Large intestine (tissue), 3 donors: ENCODE results near the gene DPY19L1. TPM values are rescaled to one million over a fixed set of nuclear protein-coding genes. Genes with fewer than 3 reads are reported as not detected.
"Not testable (repeated sequence)": the region's sequence is repeated elsewhere in the genome, so short reads cannot be mapped to it uniquely, and the experiment has no call there.

Experiments
- DNase-seq, 2 donors: peaks; one replicate each; pipeline versions ENCODE4 v3.0.0 to v3.0.0-alpha.2; 2013
- H3K27ac ChIP-seq: one replicate; pipeline ENCODE4 v1.5.1; 2013; ENCODE audit warnings: low read length
- H3K27me3 ChIP-seq: 2 replicates; pipeline ENCODE4 v1.6.1; 2013; ENCODE audit warnings: low read length; ENCODE audit not compliant: control insufficient read depth, insufficient read depth
- H3K36me3 ChIP-seq: 2 replicates; pipeline ENCODE4 v1.6.1; 2013; ENCODE audit warnings: low read length; ENCODE audit not compliant: control insufficient read depth, insufficient read depth
- H3K4me1 ChIP-seq: one replicate; pipeline ENCODE4 v1.6.1; 2013; ENCODE audit warnings: low read length; ENCODE audit not compliant: control insufficient read depth, insufficient read depth
- H3K4me3 ChIP-seq: one replicate; pipeline ENCODE4 v1.5.1; 2013; ENCODE audit warnings: low read length
- H3K9me3 ChIP-seq: one replicate; pipeline ENCODE4 v1.6.1; 2013; ENCODE audit warnings: mild to moderate bottlenecking, low read depth, low read length, moderate library complexity; ENCODE audit not compliant: control insufficient read depth
- WGBS: methylation state at CpG from one replicate; pipeline ENCODE4 v1.1.5; 2013; ENCODE audit warnings: low lambda C conversion rate; ENCODE audit not compliant: insufficient coverage; 5-methylcytosine and 5-hydroxymethylcytosine counted together
- polyA plus RNA-seq: library from polyadenylated mRNA; unstranded; fragments of 120-200 nt; gene quantifications from one replicate; pipeline ENCODE4 v1.2.1, GENCODE V29; 2013

Gene DPY19L1
- polyA plus RNA-seq, 1 donor, result 11.3 TPM

DNA sequence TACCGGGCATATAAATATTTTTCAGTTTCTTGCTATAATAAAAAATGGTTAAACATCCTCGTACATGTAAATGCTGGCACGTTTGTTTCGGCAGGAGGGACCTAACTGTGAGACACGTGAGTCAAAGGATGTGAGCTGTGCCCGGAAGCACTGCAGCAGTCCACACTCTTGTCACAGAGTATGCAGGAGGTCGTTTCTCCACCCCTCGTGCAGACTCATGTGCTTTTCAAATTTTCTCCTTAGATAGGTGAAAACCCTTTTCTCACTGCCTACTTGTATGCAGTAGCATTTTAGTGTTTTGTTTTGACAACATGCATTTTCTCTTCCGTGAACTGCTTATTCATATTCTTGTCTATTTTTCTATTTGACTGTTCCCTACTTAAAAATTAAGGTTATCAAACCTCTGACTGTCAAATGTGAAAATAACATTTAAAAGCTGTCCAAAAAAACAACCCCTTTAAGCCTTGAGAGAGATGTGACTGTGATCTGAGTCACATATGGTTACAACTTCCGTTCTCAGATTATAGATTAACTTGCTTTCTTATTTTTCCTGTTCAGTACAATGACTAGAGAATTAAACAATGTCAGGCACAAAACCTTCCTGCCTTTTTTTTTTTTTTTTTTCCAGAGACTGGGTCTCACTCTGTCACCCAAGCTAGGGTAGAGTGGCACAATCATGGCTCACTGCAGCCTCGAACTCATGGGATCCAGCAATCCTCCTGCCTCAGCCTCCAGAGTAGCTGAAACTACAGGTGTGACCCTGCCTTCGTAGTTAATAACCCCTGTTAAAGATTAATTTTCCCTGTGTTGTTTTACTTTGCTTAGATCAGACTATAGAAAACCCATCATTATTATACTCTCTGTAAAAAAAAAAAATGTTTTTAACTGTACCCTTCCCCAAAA lies 45.1 kb downstream of the DPY19L1 start:
- WGBS, result 8% methylated on average over 2 of the region's 12 CpGs
- Histone ChIP-seq H3K27me3 (no peaks in the 10 kb centered on the region), H3K4me1 (no peaks in the 10 kb centered on the region), H3K27ac (no peak overlapping the region), H3K4me3 (no peak overlapping the region), H3K36me3 (no peaks in the 10 kb centered on the region), H3K9me3 (no peaks in the 10 kb centered on the region)
- DNase-seq, result no peak

DNA sequence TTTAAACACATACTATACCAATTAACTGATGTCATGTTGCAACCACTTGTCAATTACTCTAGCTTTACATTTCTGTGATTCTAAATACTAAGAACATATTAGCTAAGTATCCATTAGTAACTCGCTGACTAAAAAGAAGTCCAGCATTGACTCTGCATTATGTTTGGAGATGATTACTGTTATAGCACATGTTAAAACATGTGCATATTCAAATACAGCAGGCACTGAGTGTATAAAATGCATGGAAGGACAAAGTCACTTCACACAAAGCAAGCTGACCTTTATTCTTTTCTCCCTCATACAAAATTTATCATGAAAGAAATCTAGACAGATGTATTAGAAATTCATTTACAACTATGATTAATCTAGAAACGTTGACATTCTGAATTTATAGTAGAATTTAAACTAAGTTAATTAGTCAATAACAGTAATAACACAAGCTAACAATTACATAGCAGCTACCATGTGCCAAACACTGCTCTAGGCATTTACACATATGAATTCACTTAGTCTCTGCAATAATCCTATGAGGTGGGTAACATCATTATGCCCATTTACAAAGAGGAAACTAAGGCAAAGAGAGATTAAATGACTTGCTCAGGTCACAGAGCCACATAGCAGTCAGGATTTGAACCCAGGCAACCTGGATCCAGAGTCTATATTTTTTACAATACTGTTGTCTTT lies 48.7 kb downstream of the DPY19L1 start:
- H3K36me3 ChIP-seq, result not testable (repeated sequence)

DNA sequence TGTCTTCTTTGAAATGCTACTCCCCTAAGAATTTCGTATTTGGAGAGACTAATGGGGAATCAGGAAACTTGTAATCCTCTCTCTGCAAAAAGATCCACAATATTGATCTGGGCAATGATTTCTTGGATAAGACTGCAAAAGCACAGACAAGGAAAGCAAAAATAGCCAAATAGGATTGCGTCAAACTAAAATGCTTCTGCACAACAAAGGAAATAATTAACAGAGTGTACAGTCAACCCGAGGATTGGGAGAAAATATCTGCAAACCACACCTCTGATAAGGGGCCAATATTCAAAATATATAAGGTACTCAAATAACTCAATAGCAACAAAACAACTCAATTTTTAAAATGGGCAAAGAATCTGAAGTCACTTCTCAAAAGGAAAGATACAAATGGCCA lies 52.1 kb downstream of the DPY19L1 start:
- H3K4me1 ChIP-seq, H3K27me3 ChIP-seq, H3K9me3 ChIP-seq, H3K27ac ChIP-seq, H3K4me3 ChIP-seq, H3K36me3 ChIP-seq, DNase-seq: not testable (repeated sequence)
- 100% methylated on average over 1 of the region's 3 CpGs for WGBS

More for the DNA sequence above, 48.7 kb downstream of the DPY19L1 start:
- not testable (repeated sequence) for H3K4me1 ChIP-seq, H3K27me3 ChIP-seq, H3K9me3 ChIP-seq, H3K4me3 ChIP-seq, H3K27ac ChIP-seq, DNase-seq
- WGBS, result no CpG with 5 or more reads among the region's 2 CpGs

DNA sequence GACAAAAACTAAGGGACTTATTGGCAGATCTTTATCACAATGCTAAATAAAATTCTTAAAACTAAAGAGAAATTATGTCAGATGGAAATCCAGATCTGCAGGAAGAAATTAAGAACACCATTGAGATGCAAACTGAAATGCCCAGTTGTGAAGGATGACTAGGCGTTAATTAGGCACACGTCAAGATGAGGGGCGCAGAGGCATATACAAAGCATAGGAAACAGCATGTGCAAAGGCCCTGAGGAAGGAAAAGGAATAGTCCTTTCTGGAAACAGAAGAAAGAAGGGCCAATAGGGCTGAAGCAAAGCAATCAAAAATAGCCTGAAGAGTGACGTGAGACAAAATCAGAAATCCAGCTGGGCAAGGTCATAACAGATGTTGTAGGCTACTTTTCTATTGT lies 53.1 kb downstream of the DPY19L1 start:
- H3K27ac ChIP-seq, DNase-seq, H3K4me3 ChIP-seq, H3K27me3 ChIP-seq, H3K36me3 ChIP-seq, H3K9me3 ChIP-seq, H3K4me1 ChIP-seq: not testable (repeated sequence)
- no CpG with 5 or more reads among the region's 4 CpGs for WGBS

DNA sequence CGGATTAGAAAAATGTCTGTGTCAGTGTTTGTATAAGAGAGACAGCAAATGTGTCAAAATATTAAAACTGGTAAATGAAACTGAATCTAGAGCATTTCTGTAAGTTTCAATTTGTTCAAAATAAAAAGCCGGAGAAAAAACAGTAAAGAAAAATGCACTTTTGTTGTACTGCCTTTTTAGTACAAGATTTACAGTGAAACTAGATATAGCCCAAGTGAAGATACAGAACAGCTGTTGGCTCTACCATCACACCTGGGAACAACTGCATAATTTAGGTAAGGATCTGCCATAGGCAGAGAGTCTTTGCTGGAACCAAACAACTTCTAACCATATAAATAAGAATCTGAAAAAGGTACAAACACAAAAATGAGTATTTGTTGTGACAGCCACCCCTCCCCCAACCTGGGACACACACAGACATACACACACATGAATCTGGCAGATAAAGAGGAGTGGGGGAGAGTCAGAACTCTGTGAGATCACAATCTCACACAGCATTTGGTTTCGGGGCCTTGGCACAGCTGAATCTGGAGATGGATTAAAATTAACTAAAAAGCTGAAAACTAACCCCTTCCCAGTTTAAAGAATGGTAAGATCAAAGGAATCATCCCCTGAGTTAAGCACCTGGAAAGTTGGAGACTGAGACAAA lies 54.8 kb downstream of the DPY19L1 start:
- Histone ChIP-seq H3K4me3 (no peak overlapping the region), H3K27ac (no peak overlapping the region), H3K4me1 (no peaks in the 10 kb centered on the region), H3K9me3 (no peaks in the 10 kb centered on the region), H3K27me3 (no peaks in the 10 kb centered on the region), H3K36me3 (no peaks in the 10 kb centered on the region)
- 83% methylated on average over 3 of the region's 3 CpGs for WGBS
- DNase-seq, result no peak

- WGBS, result 100% methylated on average over 1 of the region's 2 CpGs
Measured at GRCh38 chr7:34979124-34979523, 58.2 kb downstream of the DPY19L1 start.

GRCh38 chr7:34973400-34973760 lies 63.9 kb downstream of the DPY19L1 start:
- no peak overlapping the region for H3K27ac ChIP-seq
- H3K9me3 ChIP-seq, result no peaks in the 10 kb centered on the region
- H3K4me1 ChIP-seq, result no peaks in the 10 kb centered on the region
- DNase-seq, result no peak
- no peaks in the 10 kb centered on the region for H3K27me3 ChIP-seq
- H3K36me3 ChIP-seq, result peaks cover 4% of the 10 kb centered on the region
- WGBS, result 94% methylated on average over 3 of the region's 3 CpGs
- H3K4me3 ChIP-seq, result no peak overlapping the region

More at GRCh38 chr7:34979124-34979523, 58.2 kb downstream of the DPY19L1 start:
- DNase-seq, H3K27me3 ChIP-seq, H3K27ac ChIP-seq, H3K36me3 ChIP-seq, H3K4me1 ChIP-seq, H3K4me3 ChIP-seq, H3K9me3 ChIP-seq: not testable (repeated sequence)

- not testable (repeated sequence) for H3K9me3 ChIP-seq, DNase-seq, H3K4me1 ChIP-seq, H3K36me3 ChIP-seq, H3K27ac ChIP-seq, H3K4me3 ChIP-seq, H3K27me3 ChIP-seq
- WGBS, result 71% methylated on average over 1 of the region's 1 CpG
Measured at GRCh38 chr7:34972739-34973399, 64.4 kb downstream of the DPY19L1 start.

DNA sequence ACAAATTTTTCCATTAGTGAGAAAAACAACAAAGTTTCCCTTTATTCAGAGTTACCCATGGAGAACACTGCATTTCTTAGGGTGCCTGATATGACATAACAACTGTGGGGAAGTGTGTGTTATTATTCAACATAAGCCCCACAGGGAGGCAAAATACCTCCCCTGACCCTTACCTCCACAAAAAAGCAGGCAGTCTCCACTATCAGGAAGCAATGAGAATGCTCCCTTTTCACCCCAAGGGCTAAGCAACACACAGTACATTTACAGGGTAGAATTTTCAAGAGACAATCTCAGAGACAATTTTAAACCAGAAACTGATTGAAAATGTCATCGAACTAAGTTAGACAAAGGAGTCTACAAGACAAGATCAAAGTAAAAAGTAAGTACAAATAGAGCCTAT lies 69.5 kb downstream of the DPY19L1 start:
- H3K4me3 ChIP-seq, H3K9me3 ChIP-seq, H3K36me3 ChIP-seq, DNase-seq, H3K27ac ChIP-seq, H3K27me3 ChIP-seq, H3K4me1 ChIP-seq: not testable (repeated sequence)
- no CpG with 5 or more reads among the region's 1 CpG for WGBS

GRCh38 chr7:34966504-34966903 lies 70.8 kb downstream of the DPY19L1 start:
- not testable (repeated sequence) for H3K4me1 ChIP-seq, H3K9me3 ChIP-seq, DNase-seq, H3K4me3 ChIP-seq, H3K27me3 ChIP-seq, H3K36me3 ChIP-seq, H3K27ac ChIP-seq
- WGBS, result 100% methylated on average over 1 of the region's 3 CpGs
